Thyroid gland (tissue), 4 donors: ENCODE results near the gene SLC4A1AP.

Experiments
- POLR2A ChIP-seq, 2 donors: fragments of 450-650 bp; IDR thresholded peaks; one replicate each; pipeline ENCODE4 v1.6.1; 2017; ENCODE audit warnings: antibody characterized with exemption in 2 of 2, mild to moderate bottlenecking in 2 of 2, moderate library complexity in 1 of 2
- TF ChIP-seq, protein P1 (sequence below), 6 experiments: fragments of 200-600 bp in 3 of 6; fragments of 450-650 bp in 3 of 6; sonication (generic) in 3 of 6; IDR thresholded peaks; one replicate each; pipeline ENCODE4 v1.5.1; 2016 to 2019; ENCODE audit warnings: antibody characterized with exemption in 6 of 6, mild to moderate bottlenecking in 2 of 6, inconsistent platforms in 1 of 6, moderate library complexity in 1 of 6

DNA sequence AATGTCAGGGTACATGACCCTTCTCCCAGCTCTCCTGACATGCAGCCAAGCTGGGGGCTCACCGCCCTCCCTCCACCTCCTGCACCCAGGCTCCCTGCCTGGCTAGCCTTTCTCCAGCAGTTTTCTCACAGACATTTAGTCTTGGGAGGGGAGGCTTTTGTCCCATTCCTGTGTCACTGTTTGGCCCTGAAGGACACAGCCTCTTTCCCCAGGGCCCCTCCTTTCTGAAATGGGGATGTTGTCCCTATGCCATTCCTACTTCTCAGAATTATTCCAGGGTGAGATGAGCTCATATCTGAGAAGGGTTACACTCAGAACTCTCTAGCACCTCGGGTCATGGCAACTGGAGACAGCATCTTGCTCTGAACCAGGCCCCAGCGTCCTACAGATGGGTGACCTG is 60.5 kb downstream of the SLC4A1AP start:
- TF ChIP-seq, protein P1, sequence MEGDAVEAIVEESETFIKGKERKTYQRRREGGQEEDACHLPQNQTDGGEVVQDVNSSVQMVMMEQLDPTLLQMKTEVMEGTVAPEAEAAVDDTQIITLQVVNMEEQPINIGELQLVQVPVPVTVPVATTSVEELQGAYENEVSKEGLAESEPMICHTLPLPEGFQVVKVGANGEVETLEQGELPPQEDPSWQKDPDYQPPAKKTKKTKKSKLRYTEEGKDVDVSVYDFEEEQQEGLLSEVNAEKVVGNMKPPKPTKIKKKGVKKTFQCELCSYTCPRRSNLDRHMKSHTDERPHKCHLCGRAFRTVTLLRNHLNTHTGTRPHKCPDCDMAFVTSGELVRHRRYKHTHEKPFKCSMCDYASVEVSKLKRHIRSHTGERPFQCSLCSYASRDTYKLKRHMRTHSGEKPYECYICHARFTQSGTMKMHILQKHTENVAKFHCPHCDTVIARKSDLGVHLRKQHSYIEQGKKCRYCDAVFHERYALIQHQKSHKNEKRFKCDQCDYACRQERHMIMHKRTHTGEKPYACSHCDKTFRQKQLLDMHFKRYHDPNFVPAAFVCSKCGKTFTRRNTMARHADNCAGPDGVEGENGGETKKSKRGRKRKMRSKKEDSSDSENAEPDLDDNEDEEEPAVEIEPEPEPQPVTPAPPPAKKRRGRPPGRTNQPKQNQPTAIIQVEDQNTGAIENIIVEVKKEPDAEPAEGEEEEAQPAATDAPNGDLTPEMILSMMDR (IDR thresholded peaks at IDR 0.05): no peak
- no peak for TF ChIP-seq POLR2A (IDR thresholded peaks at IDR 0.05)
